Peyer's patch (tissue), 4 donors: Measurements from ENCODE around the gene MAPT.

Source experiments
- POLR2A ChIP-seq, 2 donors: fragments of 450-650 bp; IDR thresholded peaks; one replicate each; pipeline ENCODE4 v1.5.1; 2017; ENCODE audit warnings: antibody characterized with exemption in 2 of 2, mild to moderate bottlenecking in 2 of 2, moderate library complexity in 2 of 2
- TF ChIP-seq, protein P1 (sequence below), 6 experiments: fragments of 450-650 bp in 4 of 6; fragments of 200-600 bp in 2 of 6; sonication (generic) in 1 of 6; IDR thresholded peaks; one replicate each; pipeline ENCODE4 v1.5.1; 2017 to 2019; ENCODE audit warnings: antibody characterized with exemption in 6 of 6, mild to moderate bottlenecking in 3 of 6, moderate library complexity in 1 of 6

DNA sequence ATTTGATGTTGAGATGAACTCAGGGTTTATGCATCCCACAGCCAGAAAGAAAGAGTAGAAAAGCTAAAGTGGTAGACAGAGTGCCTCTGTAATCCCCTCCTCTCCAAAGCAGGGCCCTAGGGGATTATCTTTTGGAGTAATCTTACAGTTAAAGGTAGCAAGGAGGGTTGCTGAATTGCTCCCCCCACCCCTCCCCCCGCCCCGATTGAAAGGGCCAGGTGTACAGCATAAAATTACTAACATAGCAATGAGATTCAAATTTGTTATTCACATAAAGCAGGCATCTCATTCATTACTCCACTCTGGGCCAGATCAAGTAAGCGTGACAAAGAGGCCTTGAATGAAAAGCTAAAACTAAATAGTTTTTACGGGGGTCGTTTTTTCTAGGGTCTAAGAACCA is 177.4 kb downstream of the MAPT start:
- TF ChIP-seq, protein P1, sequence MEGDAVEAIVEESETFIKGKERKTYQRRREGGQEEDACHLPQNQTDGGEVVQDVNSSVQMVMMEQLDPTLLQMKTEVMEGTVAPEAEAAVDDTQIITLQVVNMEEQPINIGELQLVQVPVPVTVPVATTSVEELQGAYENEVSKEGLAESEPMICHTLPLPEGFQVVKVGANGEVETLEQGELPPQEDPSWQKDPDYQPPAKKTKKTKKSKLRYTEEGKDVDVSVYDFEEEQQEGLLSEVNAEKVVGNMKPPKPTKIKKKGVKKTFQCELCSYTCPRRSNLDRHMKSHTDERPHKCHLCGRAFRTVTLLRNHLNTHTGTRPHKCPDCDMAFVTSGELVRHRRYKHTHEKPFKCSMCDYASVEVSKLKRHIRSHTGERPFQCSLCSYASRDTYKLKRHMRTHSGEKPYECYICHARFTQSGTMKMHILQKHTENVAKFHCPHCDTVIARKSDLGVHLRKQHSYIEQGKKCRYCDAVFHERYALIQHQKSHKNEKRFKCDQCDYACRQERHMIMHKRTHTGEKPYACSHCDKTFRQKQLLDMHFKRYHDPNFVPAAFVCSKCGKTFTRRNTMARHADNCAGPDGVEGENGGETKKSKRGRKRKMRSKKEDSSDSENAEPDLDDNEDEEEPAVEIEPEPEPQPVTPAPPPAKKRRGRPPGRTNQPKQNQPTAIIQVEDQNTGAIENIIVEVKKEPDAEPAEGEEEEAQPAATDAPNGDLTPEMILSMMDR (IDR thresholded peaks at IDR 0.05): no peak
- TF ChIP-seq POLR2A (IDR thresholded peaks at IDR 0.05): no peak
